ENCODE data around the gene LRRC27. TPM values are rescaled to one million over a fixed set of nuclear protein-coding genes. Genes with fewer than 3 reads are reported as not detected.
"Not testable (repeated sequence)": the region's sequence is repeated elsewhere in the genome, so short reads cannot be mapped to it uniquely, and the experiment has no call there.

The LRRC27 gene
- polyA plus RNA-seq, 3 donors = 21.1 to 41.9 (median 25.8) TPM

- DNase-seq (ENCODE audit: low read depth in 3 of 3, low spot score in 2 of 3) = no peak
These were observed 4.2 kb downstream of the LRRC27 start for GRCh38 chr10:132336064-132336746.

- no peak for DNase-seq (ENCODE audit: low read depth in 3 of 3, low spot score in 2 of 3)
These were observed 5.0 kb downstream of the LRRC27 start for GRCh38 chr10:132336919-132337407.

GRCh38 chr10:132337854-132338253, 5.9 kb downstream of the LRRC27 start:
- DNase-seq (ENCODE audit: low read depth in 3 of 3, low spot score in 2 of 3) = not testable (repeated sequence)

- no peak for DNase-seq (ENCODE audit: low read depth in 3 of 3, low spot score in 2 of 3)
These were observed 6.9 kb downstream of the LRRC27 start for GRCh38 chr10:132338876-132339275.

- DNase-seq (ENCODE audit: low read depth in 3 of 3, low spot score in 2 of 3) = no peak
These were observed 7.3 kb downstream of the LRRC27 start for GRCh38 chr10:132339276-132339675.

GRCh38 chr10:132341017-132341416, 9.0 kb downstream of the LRRC27 start:
- DNase-seq (ENCODE audit: low read depth in 3 of 3, low spot score in 2 of 3) = no peak

GRCh38 chr10:132341781-132342180, 9.8 kb downstream of the LRRC27 start:
- DNase-seq (ENCODE audit: low read depth in 3 of 3, low spot score in 2 of 3) = no peak

GRCh38 chr10:132342553-132342952, 10.6 kb downstream of the LRRC27 start:
- DNase-seq (ENCODE audit: low read depth in 3 of 3, low spot score in 2 of 3) = no peak

GRCh38 chr10:132344386-132344785, 12.4 kb downstream of the LRRC27 start:
- DNase-seq (ENCODE audit: low read depth in 3 of 3, low spot score in 2 of 3) = no peak

GRCh38 chr10:132345345-132345744, 13.4 kb downstream of the LRRC27 start:
- no peak for DNase-seq (ENCODE audit: low read depth in 3 of 3, low spot score in 2 of 3)

- no peak for DNase-seq (ENCODE audit: low read depth in 3 of 3, low spot score in 2 of 3)
These were observed 14.8 kb downstream of the LRRC27 start for GRCh38 chr10:132346806-132347205.

GRCh38 chr10:132347211-132347930, 15.4 kb downstream of the LRRC27 start:
- DNase-seq (ENCODE audit: low read depth in 3 of 3, low spot score in 2 of 3) = no peak

- DNase-seq (ENCODE audit: low read depth in 3 of 3, low spot score in 2 of 3) = no peak
These were observed 15.9 kb downstream of the LRRC27 start for GRCh38 chr10:132347931-132348267.

- no peak for DNase-seq (ENCODE audit: low read depth in 3 of 3, low spot score in 2 of 3)
These were observed 17.8 kb downstream of the LRRC27 start for GRCh38 chr10:132349766-132350165.

- no peak for DNase-seq (ENCODE audit: low read depth in 3 of 3, low spot score in 2 of 3)
These were observed 18.4 kb downstream of the LRRC27 start for GRCh38 chr10:132350391-132350790.

- DNase-seq (ENCODE audit: low read depth in 3 of 3, low spot score in 2 of 3) = no peak
These were observed 19.0 kb downstream of the LRRC27 start for GRCh38 chr10:132350946-132351345.

GRCh38 chr10:132351611-132352010, 19.6 kb downstream of the LRRC27 start:
- no peak for DNase-seq (ENCODE audit: low read depth in 3 of 3, low spot score in 2 of 3)

- not testable (repeated sequence) for DNase-seq (ENCODE audit: low read depth in 3 of 3, low spot score in 2 of 3)
These were observed 20.7 kb downstream of the LRRC27 start for GRCh38 chr10:132352462-132353308.

GRCh38 chr10:132353456-132354355, 21.7 kb downstream of the LRRC27 start:
- DNase-seq (ENCODE audit: low read depth in 3 of 3, low spot score in 2 of 3) = no peak

GRCh38 chr10:132354356-132355094, 22.5 kb downstream of the LRRC27 start:
- DNase-seq (ENCODE audit: low read depth in 3 of 3, low spot score in 2 of 3) = no peak
